Measurements from ENCODE around the gene PFKFB4. TPM values are rescaled to one million over a fixed set of nuclear protein-coding genes. Genes with fewer than 3 reads are reported as not detected.
"Not testable (repeated sequence)": the region's sequence is repeated elsewhere in the genome, so short reads cannot be mapped to it uniquely, and the experiment has no call there.

PFKFB4 gene
- total RNA-seq, 1 experiment from 2014 or later, result 20.3 TPM

DNA sequence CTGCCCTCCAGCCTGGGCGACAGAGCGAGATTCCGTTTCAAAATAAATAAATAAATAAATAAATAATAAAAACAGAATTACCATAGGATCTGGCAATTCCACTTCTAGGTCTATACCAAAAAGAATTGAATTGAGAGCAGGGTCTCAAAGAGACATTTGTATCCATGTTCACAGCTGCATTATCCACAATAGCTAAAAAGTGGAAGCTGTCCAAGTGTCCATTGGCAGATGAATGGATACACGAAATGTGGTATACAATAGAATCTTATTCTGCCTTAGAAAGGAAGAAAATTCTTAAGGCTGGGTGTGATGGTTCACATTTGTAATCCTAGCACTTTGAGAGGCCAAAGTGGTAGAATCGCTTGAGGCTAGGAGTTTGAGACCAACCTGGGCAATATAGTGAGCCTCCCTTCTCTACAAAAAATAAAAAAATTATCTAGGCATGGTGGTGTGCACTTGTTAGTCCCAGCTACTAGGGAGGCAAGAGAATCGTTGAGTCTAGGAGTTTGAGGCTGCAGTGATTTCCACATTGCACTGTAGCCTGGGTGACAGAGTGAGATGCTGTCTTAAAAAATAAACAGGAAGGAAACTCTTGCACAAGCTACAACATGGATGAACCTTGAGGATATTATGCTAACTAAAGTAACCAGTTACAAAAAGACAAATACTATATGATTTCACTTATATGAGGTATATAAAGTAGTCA lies 24.2 kb downstream of the PFKFB4 start:
- Histone ChIP-seq H3K9me2 (ENCODE audit: insufficient read depth) (no peaks in the 10 kb centered on the region), H3K36me3 (ENCODE audit: control insufficient read depth in 1 of 2, insufficient read depth in 2 of 2, low read length in 2 of 2) (peaks cover 11 to 21% of the 10 kb centered on the region in 2 experiments; a peak in 3 of 4 replicates), H3K4me3 (replicated peaks in 1 of 2; ENCODE audit: low read depth in 1 of 2, low read length in 2 of 2) (no peak overlapping the region), H3K9ac (ENCODE audit: low read length) (no peak overlapping the region), H4K20me1 (ENCODE audit: insufficient read depth) (no peaks in the 10 kb centered on the region), H2AFZ (ENCODE audit: low read depth, low read length, poor library complexity, severe bottlenecking) (no peak overlapping the region), H3K4me2 (ENCODE audit: low read length) (no peak overlapping the region), H3K27me3 (ENCODE audit: insufficient read depth, low read length) (no peaks in the 10 kb centered on the region), H3K79me2 (ENCODE audit: insufficient read depth, low read length) (no peaks in the 10 kb centered on the region), H3K4me1 (ENCODE audit: control insufficient read depth in 1 of 2, insufficient read depth in 2 of 2, low read length in 2 of 2) (no peaks in the 10 kb centered on the region), H3K27ac (ENCODE audit: low read depth, low read length) (no peak overlapping the region), H3K9me3 (ENCODE audit: control insufficient read depth in 1 of 2, insufficient read depth in 1 of 2, low read depth in 1 of 2, low read length in 2 of 2) (no peaks in the 10 kb centered on the region)
- no peak for DNase-seq (ENCODE audit: low read depth, low spot score)
- no TSS peak for BruUV-seq (replicated peaks)
- no peak for ATAC-seq
- ChIA-PET CTCF (no interaction called here), POLR2A (no interaction called here), RAD21 (ENCODE audit: low non-redundant PET in 1 of 2, low total read pairs in 2 of 2, uncharacterized antibody in 2 of 2, unreplicated experiment in 2 of 2) (no interaction called here)
- intact Hi-C loops (cut with micrococcal nuclease), result no loop called here
- TF ChIP-seq, protein P1, sequence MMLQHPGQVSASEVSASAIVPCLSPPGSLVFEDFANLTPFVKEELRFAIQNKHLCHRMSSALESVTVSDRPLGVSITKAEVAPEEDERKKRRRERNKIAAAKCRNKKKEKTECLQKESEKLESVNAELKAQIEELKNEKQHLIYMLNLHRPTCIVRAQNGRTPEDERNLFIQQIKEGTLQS (IDR thresholded peaks at IDR 0.05), result no peak
- no peak for TF ChIP-seq POLR2A (IDR thresholded peaks at IDR 0.05; ENCODE audit: borderline replicate concordance, extremely low read depth, insufficient read depth, insufficient read length)
- TF ChIP-seq, protein P2, sequence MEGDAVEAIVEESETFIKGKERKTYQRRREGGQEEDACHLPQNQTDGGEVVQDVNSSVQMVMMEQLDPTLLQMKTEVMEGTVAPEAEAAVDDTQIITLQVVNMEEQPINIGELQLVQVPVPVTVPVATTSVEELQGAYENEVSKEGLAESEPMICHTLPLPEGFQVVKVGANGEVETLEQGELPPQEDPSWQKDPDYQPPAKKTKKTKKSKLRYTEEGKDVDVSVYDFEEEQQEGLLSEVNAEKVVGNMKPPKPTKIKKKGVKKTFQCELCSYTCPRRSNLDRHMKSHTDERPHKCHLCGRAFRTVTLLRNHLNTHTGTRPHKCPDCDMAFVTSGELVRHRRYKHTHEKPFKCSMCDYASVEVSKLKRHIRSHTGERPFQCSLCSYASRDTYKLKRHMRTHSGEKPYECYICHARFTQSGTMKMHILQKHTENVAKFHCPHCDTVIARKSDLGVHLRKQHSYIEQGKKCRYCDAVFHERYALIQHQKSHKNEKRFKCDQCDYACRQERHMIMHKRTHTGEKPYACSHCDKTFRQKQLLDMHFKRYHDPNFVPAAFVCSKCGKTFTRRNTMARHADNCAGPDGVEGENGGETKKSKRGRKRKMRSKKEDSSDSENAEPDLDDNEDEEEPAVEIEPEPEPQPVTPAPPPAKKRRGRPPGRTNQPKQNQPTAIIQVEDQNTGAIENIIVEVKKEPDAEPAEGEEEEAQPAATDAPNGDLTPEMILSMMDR (IDR thresholded peaks at IDR 0.05 in 2 of 3, conservative IDR thresholded peaks at IDR 0.05 in 1 of 3; ENCODE audit: borderline replicate concordance in 1 of 3, insufficient read depth in 1 of 3, low read depth in 2 of 3, low read length in 2 of 3), result no peak
- no peak for TF ChIP-seq TCF7L2 (IDR thresholded peaks at IDR 0.05; ENCODE audit: borderline replicate concordance, extremely low read depth, insufficient read depth, insufficient read length)
- TF ChIP-seq, protein P3, sequence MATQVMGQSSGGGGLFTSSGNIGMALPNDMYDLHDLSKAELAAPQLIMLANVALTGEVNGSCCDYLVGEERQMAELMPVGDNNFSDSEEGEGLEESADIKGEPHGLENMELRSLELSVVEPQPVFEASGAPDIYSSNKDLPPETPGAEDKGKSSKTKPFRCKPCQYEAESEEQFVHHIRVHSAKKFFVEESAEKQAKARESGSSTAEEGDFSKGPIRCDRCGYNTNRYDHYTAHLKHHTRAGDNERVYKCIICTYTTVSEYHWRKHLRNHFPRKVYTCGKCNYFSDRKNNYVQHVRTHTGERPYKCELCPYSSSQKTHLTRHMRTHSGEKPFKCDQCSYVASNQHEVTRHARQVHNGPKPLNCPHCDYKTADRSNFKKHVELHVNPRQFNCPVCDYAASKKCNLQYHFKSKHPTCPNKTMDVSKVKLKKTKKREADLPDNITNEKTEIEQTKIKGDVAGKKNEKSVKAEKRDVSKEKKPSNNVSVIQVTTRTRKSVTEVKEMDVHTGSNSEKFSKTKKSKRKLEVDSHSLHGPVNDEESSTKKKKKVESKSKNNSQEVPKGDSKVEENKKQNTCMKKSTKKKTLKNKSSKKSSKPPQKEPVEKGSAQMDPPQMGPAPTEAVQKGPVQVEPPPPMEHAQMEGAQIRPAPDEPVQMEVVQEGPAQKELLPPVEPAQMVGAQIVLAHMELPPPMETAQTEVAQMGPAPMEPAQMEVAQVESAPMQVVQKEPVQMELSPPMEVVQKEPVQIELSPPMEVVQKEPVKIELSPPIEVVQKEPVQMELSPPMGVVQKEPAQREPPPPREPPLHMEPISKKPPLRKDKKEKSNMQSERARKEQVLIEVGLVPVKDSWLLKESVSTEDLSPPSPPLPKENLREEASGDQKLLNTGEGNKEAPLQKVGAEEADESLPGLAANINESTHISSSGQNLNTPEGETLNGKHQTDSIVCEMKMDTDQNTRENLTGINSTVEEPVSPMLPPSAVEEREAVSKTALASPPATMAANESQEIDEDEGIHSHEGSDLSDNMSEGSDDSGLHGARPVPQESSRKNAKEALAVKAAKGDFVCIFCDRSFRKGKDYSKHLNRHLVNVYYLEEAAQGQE (IDR thresholded peaks at IDR 0.05; ENCODE audit: low read depth), result no peak
- no peak for TF ChIP-seq EGR1 (IDR thresholded peaks at IDR 0.05; ENCODE audit: low read depth)
- no peak for TF ChIP-seq ELF1 (IDR thresholded peaks at IDR 0.05; ENCODE audit: borderline replicate concordance, low read depth)
- no peak for TF ChIP-seq CBX3 (IDR thresholded peaks at IDR 0.05; ENCODE audit: low read depth)

- H3K4me2 ChIP-seq (ENCODE audit: low read length); ATAC-seq; H3K27ac ChIP-seq (ENCODE audit: low read depth, low read length); H3K9me2 ChIP-seq (ENCODE audit: insufficient read depth); intact Hi-C loops (cut with micrococcal nuclease); H3K9me3 ChIP-seq (ENCODE audit: control insufficient read depth in 1 of 2, insufficient read depth in 1 of 2, low read depth in 1 of 2, low read length in 2 of 2); H3K27me3 ChIP-seq (ENCODE audit: insufficient read depth, low read length); H4K20me1 ChIP-seq (ENCODE audit: insufficient read depth); POLR2A ChIA-PET; H3K4me3 ChIP-seq (replicated peaks in 1 of 2; ENCODE audit: low read depth in 1 of 2, low read length in 2 of 2); BruUV-seq (replicated peaks); DNase-seq (ENCODE audit: low read depth, low spot score); H3K79me2 ChIP-seq (ENCODE audit: insufficient read depth, low read length); H3K9ac ChIP-seq (ENCODE audit: low read length); RAD21 ChIA-PET (ENCODE audit: low non-redundant PET in 1 of 2, low total read pairs in 2 of 2, uncharacterized antibody in 2 of 2, unreplicated experiment in 2 of 2); H3K4me1 ChIP-seq (ENCODE audit: control insufficient read depth in 1 of 2, insufficient read depth in 2 of 2, low read length in 2 of 2); H2AFZ ChIP-seq (ENCODE audit: low read depth, low read length, poor library complexity, severe bottlenecking): not testable (repeated sequence)
- H3K36me3 ChIP-seq (ENCODE audit: control insufficient read depth in 1 of 2, insufficient read depth in 2 of 2, low read length in 2 of 2), result peaks cover 11 to 24% of the 10 kb centered on the region in 2 experiments; a peak in 3 of 4 replicates
- CTCF ChIA-PET, result interaction anchor here (1.0 to 1.7 kb wide), 2 partner anchors 18 to 45 kb away, joined by 3 to 5 read pairs; no protein-coding TSS in a partner anchor
These were observed 25.9 kb downstream of the PFKFB4 start for GRCh38 chr3:48530701-48531100.
